ENCODE measurements around the gene MYL6.
"Not testable (repeated sequence)": the region's sequence is repeated elsewhere in the genome, so short reads cannot be mapped to it uniquely, and the experiment has no call there.

MYL6 gene

GRCh38 chr12:56158029-56158925, at the start of gene MYL6:
TSS of gene MYL6 (plus strand) at chr12:56158359. CDS start at chr12:56158402, 43 bp downstream.
- peak; percentile 95 for DNase-seq

GRCh38 chr12:56110571-56110970, 47.6 kb upstream of the MYL6 start:
- DNase-seq = no peak

GRCh38 chr12:56114084-56114483, 44.1 kb upstream of the MYL6 start:
- no peak for DNase-seq

- no peak for DNase-seq
Measured at GRCh38 chr12:56115329-56115728, 42.8 kb upstream of the MYL6 start.

- DNase-seq = peak; percentile 81
Measured at GRCh38 chr12:56116267-56117081, 41.7 kb upstream of the MYL6 start, which contains the start of gene RPL41. TSS of gene RPL41 (plus strand) at chr12:56116633.

- not testable (repeated sequence) for DNase-seq
Measured at GRCh38 chr12:56117082-56117706, 41.0 kb upstream of the MYL6 start.

- DNase-seq = peak; percentile 99
Measured at GRCh38 chr12:56117778-56118687, 40.1 kb upstream of the MYL6 start, which contains the start of gene ZC3H10. TSS of gene ZC3H10 (plus strand) at chr12:56118266. CDS start at chr12:56120563, 2,297 bp downstream.

- DNase-seq = no peak
Measured at GRCh38 chr12:56118688-56119357, 39.3 kb upstream of the MYL6 start.

- peak; percentile 69 for DNase-seq
Measured at GRCh38 chr12:56119361-56119796, 38.8 kb upstream of the MYL6 start.

GRCh38 chr12:56120158-56120846, 37.9 kb upstream of the MYL6 start:
- DNase-seq = no peak

- DNase-seq = no peak
Measured at GRCh38 chr12:56121204-56121870, 36.8 kb upstream of the MYL6 start.

- DNase-seq = no peak
Measured at GRCh38 chr12:56122637-56123036, 35.5 kb upstream of the MYL6 start.

- no peak for DNase-seq
Measured at GRCh38 chr12:56124133-56124532, 34.0 kb upstream of the MYL6 start.

- DNase-seq = no peak
Measured at GRCh38 chr12:56126732-56127239, 31.4 kb upstream of the MYL6 start.

- DNase-seq = no peak
Measured at GRCh38 chr12:56127485-56127887, 30.7 kb upstream of the MYL6 start.

- peak; percentile 99 for DNase-seq
Measured at GRCh38 chr12:56127888-56128669, 30.1 kb upstream of the MYL6 start, which contains the start of gene ESYT1. TSS of gene ESYT1 (plus strand) at chr12:56128267. CDS start at chr12:56128320, 53 bp downstream.

GRCh38 chr12:56128670-56129205, 29.4 kb upstream of the MYL6 start:
- DNase-seq = no peak

- DNase-seq = no peak
Measured at GRCh38 chr12:56129206-56129941, 28.8 kb upstream of the MYL6 start.

Data from NCI-H1048 (cell line).